HepG2 (cell line): Measurements from ENCODE around the gene GTF2F2. TPM values are rescaled to one million over a fixed set of nuclear protein-coding genes. Genes with fewer than 3 reads are reported as not detected.

Experiments
- ATAC-seq: fragments of 200-7000 bp; cut with Tn5 transposase; 3 replicates; pipeline ENCODE4 v1.9.1; 2020; ENCODE audit warnings: mild to moderate bottlenecking, moderate library complexity
- BruUV-seq: library from RNA; stranded (reverse); fragments of 400-500 nt; replicated peaks from 2 replicates; lab custom pipeline; 2021; lab: Mats Ljungman, UMichigan
- CTCF ChIA-PET: fragments of 300-600 bp; formaldehyde crosslinking; extraction: SDS; loops from one replicate; lab custom pipeline; 2021; ENCODE audit warnings: low total read pairs, inconsistent platforms, low intra/inter-chr PET ratio; lab: Yijun Ruan, JAX
- POLR2A ChIA-PET: fragments of 350-600 bp; sonication (Branson Sonifier 250); formaldehyde crosslinking; loops from one replicate; lab custom pipeline; 2020; ENCODE audit warnings: antibody characterized with exemption, inconsistent platforms; lab: Yijun Ruan, JAX
- DNase-seq: peaks from one replicate; pipeline ENCODE4 v3.0.0-alpha.2; 2015; ENCODE audit warnings: low spot score
- FAIRE-seq: peaks from 3 replicates; lab custom pipeline; 2011; peaks lifted over from hg19 to GRCh38; lab: Jason Lieb, UNC
- H2AFZ ChIP-seq: one replicate; pipeline ENCODE4 v1.6.1; 2011; ENCODE audit warnings: low read length, inconsistent platforms
- H3K27ac ChIP-seq: fragments of 300-600 bp; 3 replicates; pipeline ENCODE4 v1.8.0; 2011; ENCODE audit warnings: mixed run types, mild to moderate bottlenecking, mixed read lengths, low read length, inconsistent platforms; ENCODE audit not compliant: insufficient read depth; ENCODE audit errors: extremely low read length
- H3K27me3 ChIP-seq, 2 experiments: fragments of 200-600 bp in 1 of 2; 2 replicates in 1 of 2; 3 replicates in 1 of 2; pipeline versions ENCODE4 v1.6.0 to v1.8.0; 2011; ENCODE audit warnings: low read length in 2 of 2, mild to moderate bottlenecking in 2 of 2, moderate library complexity in 2 of 2, inconsistent platforms in 1 of 2; ENCODE audit not compliant: insufficient read depth in 2 of 2, control insufficient read depth in 1 of 2
- H3K36me3 ChIP-seq, 2 experiments: fragments of 200-600 bp in 1 of 2; replicated peaks in 1 of 2; 2 replicates in 1 of 2; 3 replicates in 1 of 2; pipeline versions ENCODE4 v1.5.1 to v1.8.0; 2011; ENCODE audit warnings: low read length in 2 of 2, inconsistent platforms in 1 of 2; ENCODE audit not compliant: insufficient read depth in 2 of 2, control insufficient read depth in 1 of 2
- H3K4me1 ChIP-seq: 2 replicates; pipeline ENCODE4 v1.5.1; 2012; ENCODE audit warnings: low read length, inconsistent platforms; ENCODE audit not compliant: insufficient read depth
- H3K4me2 ChIP-seq: 2 replicates; pipeline ENCODE4 v1.6.0; 2011; ENCODE audit warnings: low read depth, low read length, inconsistent platforms
- H3K4me3 ChIP-seq, 3 experiments: fragments of 200-600 bp in 1 of 3; sonication (generic), shearing (Covaris generic) in 1 of 3; replicated peaks in 1 of 3; 2 replicates each; pipeline ENCODE4 v1.5.1; 2011 to 2016; ENCODE audit warnings: low read length in 3 of 3, inconsistent platforms in 2 of 3, low read depth in 2 of 3, mild to moderate bottlenecking in 2 of 3, control low read depth in 1 of 3, mixed read lengths in 1 of 3; ENCODE audit not compliant: insufficient read depth in 1 of 3
- H3K79me2 ChIP-seq: one replicate; pipeline ENCODE4 v1.6.1; 2011; ENCODE audit warnings: low read length, inconsistent platforms; ENCODE audit not compliant: insufficient read depth
- H3K9ac ChIP-seq: 2 replicates; pipeline ENCODE4 v1.6.0; 2011; ENCODE audit warnings: mild to moderate bottlenecking, low read depth, low read length, inconsistent platforms; ENCODE audit not compliant: insufficient read depth
- H3K9me3 ChIP-seq: 2 replicates; pipeline ENCODE4 v1.5.1; 2012; ENCODE audit warnings: mild to moderate bottlenecking, low read length
- H4K20me1 ChIP-seq: 2 replicates; pipeline ENCODE4 v1.6.0; 2011; ENCODE audit warnings: inconsistent platforms, mild to moderate bottlenecking, low read length, moderate library complexity; ENCODE audit not compliant: insufficient read depth
- FOSL1 ChIP-seq: sonication (generic); formaldehyde crosslinking; IDR thresholded peaks from 2 replicates; pipeline ENCODE4 v1.9.0; 2021; ENCODE audit warnings: missing genetic modification reagents, borderline replicate concordance
- LCORL ChIP-seq, 2 experiments: fragments of 450-650 bp in 1 of 2; sonication (generic) in 1 of 2; formaldehyde crosslinking in 1 of 2; IDR thresholded peaks; 2 replicates each; pipeline versions ENCODE4 v1.5.0 to v1.6.1; 2017 to 2020; ENCODE audit warnings: antibody characterized with exemption in 1 of 2, missing genetic modification reagents in 1 of 2
- NPAS2 ChIP-seq: sonication (generic); formaldehyde crosslinking; IDR thresholded peaks from 2 replicates; pipeline ENCODE4 v1.8.0; 2022; ENCODE audit warnings: mild to moderate bottlenecking, missing genetic modification reagents, borderline replicate concordance
- REPIN1 ChIP-seq: sonication (generic); formaldehyde crosslinking; IDR thresholded peaks from 2 replicates; pipeline ENCODE4 v1.8.0; 2022; ENCODE audit warnings: missing genetic modification reagents, low read depth, mild to moderate bottlenecking, borderline replicate concordance
- SPEN ChIP-seq: sonication (generic); formaldehyde crosslinking; IDR thresholded peaks from 2 replicates; pipeline ENCODE4 v1.5.1; 2020; ENCODE audit warnings: low read depth, mild to moderate bottlenecking, missing genetic modification reagents
- SUZ12 ChIP-seq: fragments of 150-350 bp; IDR thresholded peaks from 2 replicates; pipeline ENCODE4 v1.6.1; 2014; ENCODE audit warnings: low read depth, low read length
- TEAD2 ChIP-seq: sonication (generic); formaldehyde crosslinking; IDR thresholded peaks from 2 replicates; pipeline ENCODE4 v1.9.0; 2021; ENCODE audit warnings: missing genetic modification reagents
- TIGD3 ChIP-seq: sonication (generic); formaldehyde crosslinking; IDR thresholded peaks from 2 replicates; pipeline ENCODE4 v1.5.1; 2020; ENCODE audit warnings: mild to moderate bottlenecking, missing genetic modification reagents, borderline replicate concordance
- ZBTB33 ChIP-seq: sonication (generic); formaldehyde crosslinking; IDR thresholded peaks from 2 replicates; pipeline ENCODE4 v1.4.0; 2020; ENCODE audit warnings: missing genetic modification reagents
- ZMYM3 ChIP-seq: sonication (generic); formaldehyde crosslinking; IDR thresholded peaks from 2 replicates; pipeline ENCODE4 v1.5.1; 2020; ENCODE audit warnings: mild to moderate bottlenecking, missing genetic modification reagents
- ZNF121 ChIP-seq: sonication (generic); formaldehyde crosslinking; IDR thresholded peaks from 2 replicates; pipeline ENCODE4 v1.5.0; 2020; ENCODE audit warnings: mild to moderate bottlenecking, missing genetic modification reagents
- ZNF616 ChIP-seq: sonication (generic); formaldehyde crosslinking; IDR thresholded peaks from 2 replicates; pipeline ENCODE4 v1.5.0; 2020; ENCODE audit warnings: low read depth, mild to moderate bottlenecking, missing genetic modification reagents
- ZNF629 ChIP-seq: sonication (generic); formaldehyde crosslinking; conservative IDR thresholded peaks from 2 replicates; pipeline ENCODE4 v1.5.0; 2020; ENCODE audit warnings: missing genetic modification reagents
- ZNF709 ChIP-seq: sonication (generic); formaldehyde crosslinking; IDR thresholded peaks from 2 replicates; pipeline ENCODE4 v1.5.0; 2020; ENCODE audit warnings: mild to moderate bottlenecking, missing genetic modification reagents
- ZNF737 ChIP-seq: sonication (generic); formaldehyde crosslinking; IDR thresholded peaks from 2 replicates; pipeline ENCODE4 v1.5.0; 2020; ENCODE audit warnings: missing genetic modification reagents, mild to moderate bottlenecking, borderline replicate concordance
- ZNF740 ChIP-seq: sonication (generic); formaldehyde crosslinking; IDR thresholded peaks from 2 replicates; pipeline ENCODE4 v1.4.0; 2020; ENCODE audit warnings: missing genetic modification reagents
- ZNF773 ChIP-seq: sonication (generic); formaldehyde crosslinking; IDR thresholded peaks from 2 replicates; pipeline ENCODE4 v1.4.0; 2020; ENCODE audit warnings: missing genetic modification reagents, borderline replicate concordance
- ZNF780A ChIP-seq: sonication (generic); formaldehyde crosslinking; IDR thresholded peaks from 2 replicates; pipeline ENCODE4 v1.8.0; 2022; ENCODE audit warnings: mild to moderate bottlenecking, missing genetic modification reagents, moderate library complexity
- WGBS: methylation state at CpG from one replicate; pipeline ENCODE4 v1.1.6; 2017; ENCODE audit warnings: low lambda C conversion rate; 5-methylcytosine and 5-hydroxymethylcytosine counted together
- in situ Hi-C: cut with HindIII; loops from 2 replicates; pipeline ENCODE4 v1.10.0; 2017; ENCODE audit warnings: low pct_unique_long_range_greater_than_20kb; ENCODE audit not compliant: extremely low pct_ligation_motif_present
- intact Hi-C: fragments of 100-400 bp; cut with micrococcal nuclease; formaldehyde crosslinking; loops from one replicate; pipeline ENCODE4 v1.10.0; 2022; ENCODE audit not compliant: unreplicated experiment
- polyA plus RNA-seq, 8 experiments: library from polyadenylated mRNA; depleted of rRNA in 3 of 8; stranded (reverse) in 7 of 8; unstranded in 1 of 8; fragments of >200 nt; fragmentation: Illumina TruSeq in 4 of 8; extraction: Trizol in 4 of 8; gene quantifications; 2 replicates each; pipeline versions ENCODE4 v1.2.1 to v1.2.3, GENCODE V29; 2011 to 2016; ENCODE audit warnings: low read depth in 4 of 8, missing spikeins in 1 of 8, mixed read lengths in 1 of 8; ENCODE audit not compliant: insufficient read depth in 1 of 8
- total RNA-seq, 5 experiments: library from RNA; depleted of rRNA; stranded (reverse); fragments of >200 nt; fragmentation: Illumina TruSeq; extraction: Trizol; gene quantifications; 2 replicates each; pipeline ENCODE4 v1.2.3, GENCODE V29; 2016; ENCODE audit warnings: low read depth in 1 of 5

GTF2F2 gene
- total and polyA plus RNA-seq, 2 of the 13 experiments (the other 11 are each of a cell fraction or from before 2014, with no cell fraction given) = 10.6 to 32.8 TPM

GRCh38 chr13:45103449-45103848 is 16.9 kb upstream of the GTF2F2 start:
- H3K9me3 ChIP-seq = no peaks in the 10 kb centered on the region
- intact Hi-C loops (no loop called here), in situ Hi-C loops (no loop called here)
- peaks cover 3% of the 10 kb centered on the region for H3K4me1 ChIP-seq
- no peak overlapping the region for H3K4me3 ChIP-seq
- H3K27me3 ChIP-seq = peaks cover 0 to 8% of the 10 kb centered on the region in 2 experiments; a peak in 2 of 5 replicates
- ATAC-seq (no peak), FAIRE-seq (no peak), DNase-seq (no peak)
- H4K20me1 ChIP-seq = no peaks in the 10 kb centered on the region
- H3K27ac ChIP-seq = no peak overlapping the region
- H3K36me3 ChIP-seq = no peaks in the 10 kb centered on the region
- ChIA-PET POLR2A (no interaction called here), CTCF (no interaction called here)
- H2AFZ ChIP-seq = no peak overlapping the region
- TF ChIP-seq TIGD3 (CRISPR knock-in tag) = no peak
- TF ChIP-seq ZNF709 = no peak
- no peak for TF ChIP-seq SUZ12
- TF ChIP-seq ZNF121 (CRISPR knock-in tag) = no peak
- TF ChIP-seq SPEN (CRISPR knock-in tag) = no peak
- no peak for TF ChIP-seq ZNF616 (CRISPR knock-in tag)
- no peak for TF ChIP-seq ZBTB33 (CRISPR knock-in tag)
- no peak for TF ChIP-seq ZMYM3
- TF ChIP-seq ZNF737 (CRISPR knock-in tag) = no peak
- no peak for TF ChIP-seq ZNF629 (CRISPR knock-in tag)
- no peak for TF ChIP-seq LCORL (IDR thresholded peaks at IDR 0.05)
- TF ChIP-seq LCORL (CRISPR knock-in tag; IDR thresholded peaks at IDR 0.05) = no peak
- no peak for TF ChIP-seq TEAD2 (CRISPR knock-in tag)
- TF ChIP-seq FOSL1 (CRISPR knock-in tag) = no peak
- TF ChIP-seq ZNF740 (CRISPR knock-in tag) = no peak
- no peak for TF ChIP-seq NPAS2 (CRISPR knock-in tag)
- TF ChIP-seq REPIN1 = no peak
- no peak for TF ChIP-seq ZNF780A (CRISPR knock-in tag)
- TF ChIP-seq ZNF773 (CRISPR knock-in tag) = no peak
- no peak overlapping the region for H3K4me2 ChIP-seq
- H3K79me2 ChIP-seq = no peaks in the 10 kb centered on the region
- H3K9ac ChIP-seq = no peak overlapping the region
- no TSS peak for BruUV-seq
- WGBS = 27% methylated on average over 2 of the region's 2 CpGs
